ENCODE data around the gene RAB11FIP4. TPM values are rescaled to one million over a fixed set of nuclear protein-coding genes. Genes with fewer than 3 reads are reported as not detected.

RAB11FIP4 gene
- total and polyA plus RNA-seq, 2 of the 13 experiments (the other 11 are each of a cell fraction or from before 2014, with no cell fraction given), result 28.0 to 89.3 TPM

GRCh38 chr17:31549525-31550388, 158.3 kb downstream of the RAB11FIP4 start (continued):
- no peak for TF ChIP-seq SKIL (CRISPR knock-in tag; IDR thresholded peaks at IDR 0.05; ENCODE audit: borderline replicate concordance)
- peak; percentile 80 for TF ChIP-seq ZGPAT (CRISPR knock-in tag; IDR thresholded peaks at IDR 0.05)
- TF ChIP-seq ADNP (CRISPR knock-in tag; IDR thresholded peaks at IDR 0.05), result peak; percentile 78
- TF ChIP-seq ARID3A (IDR thresholded peaks at IDR 0.05; ENCODE audit: low read depth, low read length), result peak; percentile 5; the same call in 1 of the 2 replicates
- TF ChIP-seq ERF (CRISPR knock-in tag; IDR thresholded peaks at IDR 0.05), result peak; percentile 86
- TF ChIP-seq ZKSCAN8 (CRISPR knock-in tag; IDR thresholded peaks at IDR 0.05; ENCODE audit: borderline replicate concordance), result peak; percentile 23; the same call in 1 of the 2 replicates
- no peak; the same call in none of the 2 replicates for TF ChIP-seq ZHX2 (IDR thresholded peaks at IDR 0.05; ENCODE audit: low read depth)
- TF ChIP-seq ZHX2 (CRISPR knock-in tag; IDR thresholded peaks at IDR 0.05; ENCODE audit: borderline replicate concordance), result peak; percentile 34; the same call in 1 of the 2 replicates
- no peak for TF ChIP-seq ZNF780A (CRISPR knock-in tag; IDR thresholded peaks at IDR 0.05)
- TF ChIP-seq FIP1L1 (IDR thresholded peaks at IDR 0.05; ENCODE audit: borderline replicate concordance, insufficient read depth, low read depth, low read length), result no peak
- TF ChIP-seq ZBTB21 (CRISPR knock-in tag; IDR thresholded peaks at IDR 0.05), result no peak
- TF ChIP-seq ZNF800 (CRISPR knock-in tag; IDR thresholded peaks at IDR 0.05), result no peak; the same call in 1 of the 2 replicates
- TF ChIP-seq EHMT2 (IDR thresholded peaks at IDR 0.05; ENCODE audit: borderline replicate concordance, low read depth, low read length), result no peak
- TF ChIP-seq ZNF891 (CRISPR knock-in tag; IDR thresholded peaks at IDR 0.05), result peak; percentile 90

Data from HepG2 (cell line).